HCT116 (cell line): Measurements from ENCODE around the gene SH3RF2.

Experiments used
- ATF3 ChIP-seq: IDR thresholded peaks from 2 replicates; pipeline ENCODE4 v1.6.1; 2012
- CBX3 ChIP-seq: IDR thresholded peaks from 2 replicates; pipeline ENCODE4 v1.6.1; 2012; ENCODE audit warnings: low read depth
- CTCF ChIP-seq, 3 experiments: fragments of 200-600 bp in 1 of 3; sonication (generic) in 1 of 3; IDR thresholded peaks in 2 of 3; conservative IDR thresholded peaks in 1 of 3; 2 replicates each; pipeline ENCODE4 v1.5.1; 2012 to 2017; ENCODE audit warnings: low read depth in 2 of 3, low read length in 2 of 3, antibody characterized with exemption in 1 of 3, borderline replicate concordance in 1 of 3, control low read depth in 1 of 3, mild to moderate bottlenecking in 1 of 3, mixed read lengths in 1 of 3, mixed run types in 1 of 3, moderate library complexity in 1 of 3; ENCODE audit not compliant: insufficient read depth in 1 of 3
- EZH2 ChIP-seq: fragments of 200-600 bp; sonication (generic); IDR thresholded peaks from 2 replicates; pipeline ENCODE4 v1.6.1; 2017; ENCODE audit warnings: antibody characterized with exemption, mixed run types
- POLR2A ChIP-seq: IDR thresholded peaks from 2 replicates; pipeline ENCODE4 v1.7.0; 2011; ENCODE audit warnings: borderline replicate concordance; ENCODE audit not compliant: insufficient read depth, insufficient read length; ENCODE audit errors: extremely low read depth

GRCh38 chr5:146111409-146111808 is 175.0 kb downstream of the SH3RF2 start:
- no peak for TF ChIP-seq ATF3
- no peak for TF ChIP-seq POLR2A
- no peak for TF ChIP-seq CTCF (IDR thresholded peaks at IDR 0.05 in 2 of 3, conservative IDR thresholded peaks at IDR 0.05 in 1 of 3; ENCODE audit: borderline replicate concordance in 1 of 3, insufficient read depth in 1 of 3, low read depth in 2 of 3, low read length in 2 of 3)
- TF ChIP-seq CBX3: no peak
- no peak for TF ChIP-seq EZH2
